HEK293 (cell line): ENCODE results near the gene C8G.

ENCODE experiments used
- CTCF ChIA-PET: fragments of 350-600 bp; formaldehyde crosslinking; extraction: SDS; loops from one replicate; lab custom pipeline; 2021; ENCODE audit warnings: antibody characterized with exemption; lab: Yijun Ruan, JAX
- POLR2A ChIA-PET: fragments of 300-600 bp; formaldehyde crosslinking; extraction: SDS; loops from one replicate; lab custom pipeline; 2020; ENCODE audit warnings: antibody characterized with exemption, inconsistent platforms; lab: Yijun Ruan, JAX
- H3K27ac ChIP-seq: fragments of 200-500 bp; sonication (Bioruptor generic); 2 replicates; pipeline ENCODE4 v1.5.1; 2014; ENCODE audit warnings: low read depth, low read length, control low read depth, inconsistent platforms; ENCODE audit errors: extremely low read depth
- H3K36me3 ChIP-seq, 2 experiments: fragments of 200-500 bp in 1 of 2; sonication (Bioruptor generic) in 1 of 2; 1 replicate in 1 of 2; 2 replicates in 1 of 2; pipeline ENCODE4 v1.5.1; 2014 to 2017; ENCODE audit warnings: inconsistent platforms in 2 of 2, low read length in 2 of 2; ENCODE audit not compliant: control insufficient read depth in 2 of 2, insufficient read depth in 1 of 2
- H3K4me1 ChIP-seq: fragments of 200-500 bp; sonication (Bioruptor generic); 2 replicates; pipeline ENCODE4 v1.5.1; 2014; ENCODE audit warnings: mild to moderate bottlenecking, low read length, inconsistent platforms; ENCODE audit not compliant: control insufficient read depth, insufficient read depth
- H3K4me3 ChIP-seq: 2 replicates; pipeline ENCODE4 v1.5.1; 2011; ENCODE audit warnings: low read depth, mild to moderate bottlenecking, control low read depth, low read length, moderate library complexity
- H3K9me3 ChIP-seq: fragments of 200-500 bp; sonication (Bioruptor generic); 2 replicates; pipeline ENCODE4 v1.5.1; 2014; ENCODE audit warnings: low read depth, low read length, inconsistent platforms; ENCODE audit not compliant: control insufficient read depth, insufficient read depth
- EGR2 ChIP-seq: fragments of 450-650 bp; formaldehyde crosslinking; IDR thresholded peaks from 2 replicates; pipeline ENCODE4 v1.5.1; 2016; ENCODE audit warnings: low read depth, missing biosample characterization, missing genetic modification characterization
- GLIS1 ChIP-seq: fragments of 450-650 bp; formaldehyde crosslinking; IDR thresholded peaks from 2 replicates; pipeline ENCODE4 v1.5.1; 2016; ENCODE audit warnings: missing biosample characterization, missing genetic modification characterization
- KLF8 ChIP-seq: fragments of 450-650 bp; formaldehyde crosslinking; IDR thresholded peaks from 2 replicates; pipeline ENCODE4 v1.5.1; 2016; ENCODE audit warnings: missing biosample characterization, missing genetic modification characterization
- SCRT2 ChIP-seq: fragments of 450-650 bp; formaldehyde crosslinking; IDR thresholded peaks from 2 replicates; pipeline ENCODE4 v1.5.1; 2016; ENCODE audit warnings: missing biosample characterization, missing genetic modification characterization
- SP7 ChIP-seq: fragments of 450-650 bp; formaldehyde crosslinking; IDR thresholded peaks from 2 replicates; pipeline ENCODE4 v1.5.1; 2016; ENCODE audit warnings: missing biosample characterization, missing genetic modification characterization
- WT1 ChIP-seq: fragments of 450-650 bp; formaldehyde crosslinking; IDR thresholded peaks from 2 replicates; pipeline ENCODE4 v1.5.1; 2016; ENCODE audit warnings: missing biosample characterization, missing genetic modification characterization
- ZFHX2 ChIP-seq: fragments of 450-650 bp; formaldehyde crosslinking; conservative IDR thresholded peaks from 2 replicates; pipeline ENCODE4 v1.5.1; 2016; ENCODE audit warnings: missing biosample characterization, missing genetic modification characterization
- ZIC2 ChIP-seq: fragments of 450-650 bp; formaldehyde crosslinking; IDR thresholded peaks from 2 replicates; pipeline ENCODE4 v1.5.1; 2016; ENCODE audit warnings: missing biosample characterization, missing genetic modification characterization
- ZNF202 ChIP-seq: fragments of 450-650 bp; formaldehyde crosslinking; IDR thresholded peaks from 2 replicates; pipeline ENCODE4 v1.5.1; 2016; ENCODE audit warnings: missing biosample characterization, missing genetic modification characterization, borderline replicate concordance
- ZNF214 ChIP-seq: fragments of 450-650 bp; formaldehyde crosslinking; IDR thresholded peaks from 2 replicates; pipeline ENCODE4 v1.5.1; 2017; ENCODE audit warnings: missing biosample characterization, mild to moderate bottlenecking, missing genetic modification characterization, borderline replicate concordance
- ZNF266 ChIP-seq: fragments of 450-650 bp; formaldehyde crosslinking; IDR thresholded peaks from 2 replicates; pipeline ENCODE4 v1.5.1; 2016; ENCODE audit warnings: missing biosample characterization, missing genetic modification characterization, low read depth
- ZNF423 ChIP-seq: fragments of 450-650 bp; formaldehyde crosslinking; IDR thresholded peaks from 2 replicates; pipeline ENCODE4 v1.5.1; 2016; ENCODE audit warnings: missing biosample characterization, missing genetic modification characterization
- ZNF48 ChIP-seq: fragments of 450-650 bp; formaldehyde crosslinking; IDR thresholded peaks from 2 replicates; pipeline ENCODE4 v1.5.1; 2016; ENCODE audit warnings: missing biosample characterization, missing genetic modification characterization
- ZNF664 ChIP-seq: fragments of 450-650 bp; formaldehyde crosslinking; IDR thresholded peaks from 2 replicates; pipeline ENCODE4 v1.5.1; 2016; ENCODE audit warnings: missing biosample characterization, missing genetic modification characterization
- ZSCAN23 ChIP-seq: fragments of 450-650 bp; formaldehyde crosslinking; IDR thresholded peaks from 2 replicates; pipeline ENCODE4 v1.5.1; 2016; ENCODE audit warnings: missing biosample characterization, missing genetic modification characterization
- TF ChIP-seq, protein P1 (sequence below): fragments of 450-650 bp; formaldehyde crosslinking; IDR thresholded peaks from 2 replicates; pipeline ENCODE4 v1.5.1; 2017; ENCODE audit warnings: missing biosample characterization, missing genetic modification characterization
- TF ChIP-seq, protein P2 (sequence below): fragments of 450-650 bp; formaldehyde crosslinking; IDR thresholded peaks from 2 replicates; pipeline ENCODE4 v1.5.1; 2016; ENCODE audit warnings: missing biosample characterization, missing genetic modification characterization
- TF ChIP-seq, protein P3 (sequence below): fragments of 450-650 bp; formaldehyde crosslinking; IDR thresholded peaks from 2 replicates; pipeline ENCODE4 v1.5.1; 2017; ENCODE audit warnings: missing biosample characterization, missing genetic modification characterization

Gene C8G

DNA sequence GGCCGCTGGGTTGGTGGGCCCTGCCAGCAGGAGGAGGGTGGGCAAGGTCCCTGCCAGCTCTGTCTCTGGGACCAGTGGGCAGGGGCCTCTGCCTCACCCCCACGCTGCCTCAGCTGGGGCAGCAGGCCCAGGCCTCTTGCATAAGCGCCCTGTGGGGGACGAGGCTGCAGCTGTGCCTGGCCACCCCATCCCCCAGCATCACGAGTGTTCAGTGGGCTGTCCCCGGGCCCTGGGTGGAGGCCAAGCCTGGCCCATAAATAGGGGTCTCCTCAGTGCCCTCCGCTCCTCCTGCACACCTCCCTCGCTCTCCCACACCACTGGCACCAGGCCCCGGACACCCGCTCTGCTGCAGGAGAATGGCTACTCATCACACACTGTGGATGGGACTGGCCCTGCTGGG lies 32.2 kb downstream of the C8G start, which contains the start of gene PTGDS:
Gene PTGDS (plus strand): TSS at position 282 of the 400 bp plus-strand sequence. CDS start 75 bp downstream, at position 357.
- ChIA-PET CTCF (interaction anchor here (0.7 to 3.4 kb wide), 3 partner anchors 13 to 59 kb away, joined by 3 to 22 read pairs (median 3); no protein-coding TSS in a partner anchor), POLR2A (interaction anchor here (1.3 to 2.5 kb wide), 2 partner anchors 15 to 30 kb away, joined by 3 to 7 read pairs; partner anchors contain the start of gene PAXX)
- Histone ChIP-seq H3K9me3 (no peaks in the 10 kb centered on the region), H3K27ac (no peak within 1 kb of the TSS), H3K4me1 (no peaks in the 10 kb centered on the region), H3K36me3 (no peaks in the 10 kb centered on the region), H3K4me3 (no peak within 1 kb of the TSS)
- peak; percentile 56; the same call in 1 of the 2 replicates for TF ChIP-seq GLIS1 (tag by site-specific recombination)
- no peak for TF ChIP-seq ZNF214
- TF ChIP-seq ZIC2 (tag by site-specific recombination), result peak; percentile 73
- TF ChIP-seq, protein P1, sequence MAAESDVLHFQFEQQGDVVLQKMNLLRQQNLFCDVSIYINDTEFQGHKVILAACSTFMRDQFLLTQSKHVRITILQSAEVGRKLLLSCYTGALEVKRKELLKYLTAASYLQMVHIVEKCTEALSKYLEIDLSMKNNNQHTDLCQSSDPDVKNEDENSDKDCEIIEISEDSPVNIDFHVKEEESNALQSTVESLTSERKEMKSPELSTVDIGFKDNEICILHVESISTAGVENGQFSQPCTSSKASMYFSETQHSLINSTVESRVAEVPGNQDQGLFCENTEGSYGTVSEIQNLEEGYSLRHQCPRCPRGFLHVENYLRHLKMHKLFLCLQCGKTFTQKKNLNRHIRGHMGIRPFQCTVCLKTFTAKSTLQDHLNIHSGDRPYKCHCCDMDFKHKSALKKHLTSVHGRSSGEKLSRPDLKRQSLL, result no peak
- TF ChIP-seq EGR2, result peak; percentile 27; the same call in 1 of the 2 replicates
- TF ChIP-seq ZNF423 (tag by site-specific recombination), result no peak
- TF ChIP-seq ZNF266 (tag by site-specific recombination), result no peak
- no peak for TF ChIP-seq WT1
- no peak for TF ChIP-seq ZSCAN23 (tag by site-specific recombination)
- TF ChIP-seq SCRT2, result no peak
- TF ChIP-seq, protein P2, sequence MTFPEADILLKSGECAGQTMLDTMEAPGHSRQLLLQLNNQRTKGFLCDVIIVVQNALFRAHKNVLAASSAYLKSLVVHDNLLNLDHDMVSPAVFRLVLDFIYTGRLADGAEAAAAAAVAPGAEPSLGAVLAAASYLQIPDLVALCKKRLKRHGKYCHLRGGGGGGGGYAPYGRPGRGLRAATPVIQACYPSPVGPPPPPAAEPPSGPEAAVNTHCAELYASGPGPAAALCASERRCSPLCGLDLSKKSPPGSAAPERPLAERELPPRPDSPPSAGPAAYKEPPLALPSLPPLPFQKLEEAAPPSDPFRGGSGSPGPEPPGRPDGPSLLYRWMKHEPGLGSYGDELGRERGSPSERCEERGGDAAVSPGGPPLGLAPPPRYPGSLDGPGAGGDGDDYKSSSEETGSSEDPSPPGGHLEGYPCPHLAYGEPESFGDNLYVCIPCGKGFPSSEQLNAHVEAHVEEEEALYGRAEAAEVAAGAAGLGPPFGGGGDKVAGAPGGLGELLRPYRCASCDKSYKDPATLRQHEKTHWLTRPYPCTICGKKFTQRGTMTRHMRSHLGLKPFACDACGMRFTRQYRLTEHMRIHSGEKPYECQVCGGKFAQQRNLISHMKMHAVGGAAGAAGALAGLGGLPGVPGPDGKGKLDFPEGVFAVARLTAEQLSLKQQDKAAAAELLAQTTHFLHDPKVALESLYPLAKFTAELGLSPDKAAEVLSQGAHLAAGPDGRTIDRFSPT (tag by site-specific recombination), result 0 out of 2 replicates have a peak, but pooled peaks have one; percentile 1
- TF ChIP-seq ZNF202, result no peak
- peak; percentile 47 for TF ChIP-seq ZFHX2 (tag by site-specific recombination)
- TF ChIP-seq ZNF48 (tag by site-specific recombination), result no peak
- no peak for TF ChIP-seq SP7 (tag by site-specific recombination)

DNA sequence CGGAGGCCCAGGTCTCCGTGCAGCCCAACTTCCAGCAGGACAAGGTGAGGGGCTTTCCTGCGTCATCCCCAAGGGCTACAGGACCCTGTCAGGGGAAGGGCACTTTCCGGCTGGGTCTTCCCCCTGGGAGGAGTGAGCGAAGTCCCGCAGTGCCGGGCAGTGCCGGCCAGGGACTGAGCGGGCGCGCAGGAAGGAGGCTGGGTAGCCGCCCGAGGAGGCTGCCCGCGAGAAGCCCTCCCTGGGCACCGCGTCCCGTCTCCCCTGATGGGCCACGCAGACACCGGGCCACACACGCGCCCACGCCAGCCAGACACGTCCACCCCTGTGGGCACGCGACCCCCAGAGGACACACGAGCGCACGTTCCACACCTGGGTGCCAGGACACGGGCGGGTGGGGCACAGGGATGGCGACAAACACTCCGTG lies 32.6 kb downstream of the C8G start:
- H3K27ac ChIP-seq, result no peak overlapping the region
- POLR2A ChIA-PET, result interaction anchor here (0.6 to 1.6 kb wide), 6 partner anchors 15 to 90 kb away, joined by 3 to 8 read pairs (median 4); partner anchors contain the start of gene PAXX
- no peaks in the 10 kb centered on the region for H3K4me1 ChIP-seq
- no peak overlapping the region for H3K4me3 ChIP-seq
- no peaks in the 10 kb centered on the region for H3K36me3 ChIP-seq
- TF ChIP-seq KLF8 (tag by site-specific recombination) (peak; percentile 25; the same call in 1 of the 2 replicates), ZNF664 (tag by site-specific recombination) (no peak)
- TF ChIP-seq, protein P3, sequence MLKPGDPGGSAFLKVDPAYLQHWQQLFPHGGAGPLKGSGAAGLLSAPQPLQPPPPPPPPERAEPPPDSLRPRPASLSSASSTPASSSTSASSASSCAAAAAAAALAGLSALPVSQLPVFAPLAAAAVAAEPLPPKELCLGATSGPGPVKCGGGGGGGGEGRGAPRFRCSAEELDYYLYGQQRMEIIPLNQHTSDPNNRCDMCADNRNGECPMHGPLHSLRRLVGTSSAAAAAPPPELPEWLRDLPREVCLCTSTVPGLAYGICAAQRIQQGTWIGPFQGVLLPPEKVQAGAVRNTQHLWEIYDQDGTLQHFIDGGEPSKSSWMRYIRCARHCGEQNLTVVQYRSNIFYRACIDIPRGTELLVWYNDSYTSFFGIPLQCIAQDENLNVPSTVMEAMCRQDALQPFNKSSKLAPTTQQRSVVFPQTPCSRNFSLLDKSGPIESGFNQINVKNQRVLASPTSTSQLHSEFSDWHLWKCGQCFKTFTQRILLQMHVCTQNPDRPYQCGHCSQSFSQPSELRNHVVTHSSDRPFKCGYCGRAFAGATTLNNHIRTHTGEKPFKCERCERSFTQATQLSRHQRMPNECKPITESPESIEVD (tag by site-specific recombination), result no peak
- H3K9me3 ChIP-seq, result no peaks in the 10 kb centered on the region
- CTCF ChIA-PET, result interaction anchor here (0.8 kb wide), 1 partner anchor 51 kb away, joined by 3 read pairs; no protein-coding TSS in a partner anchor
